ENCODE measurements around the gene ABI3.

ABI3 gene

DNA sequence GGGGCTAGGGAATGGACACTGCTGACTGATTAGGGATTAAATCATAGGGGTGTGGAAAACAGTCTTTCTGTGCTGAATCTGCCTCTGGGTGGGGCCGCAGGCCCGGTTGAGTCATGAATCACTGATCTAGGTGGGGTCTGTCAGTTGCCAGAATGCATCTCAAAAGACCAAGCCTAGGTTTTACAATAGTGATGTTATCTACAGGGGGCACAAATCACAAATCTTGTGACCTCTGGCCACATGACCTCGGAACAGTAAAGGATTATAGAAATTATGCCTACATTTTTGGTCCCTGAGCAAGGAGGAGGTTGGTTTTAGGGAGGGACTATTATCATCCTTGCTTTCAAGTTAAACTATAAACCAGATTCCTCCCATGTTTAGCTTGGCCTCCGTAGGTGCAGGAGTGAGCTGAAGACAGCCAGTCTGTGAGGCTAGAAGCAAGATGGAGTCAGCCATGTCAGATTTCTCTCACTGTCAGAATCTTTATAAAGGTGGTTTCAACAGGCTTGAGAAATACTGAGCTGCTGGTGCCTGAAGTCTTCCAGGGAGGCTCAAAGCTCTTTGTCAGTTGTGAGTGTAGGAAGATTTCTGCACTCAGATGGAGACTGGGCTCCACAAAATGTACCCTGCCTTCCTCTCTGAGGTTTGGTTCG is 13.0 kb upstream of the ABI3 start:
- DNase-seq (ENCODE audit: low read depth) = no peak

DNA sequence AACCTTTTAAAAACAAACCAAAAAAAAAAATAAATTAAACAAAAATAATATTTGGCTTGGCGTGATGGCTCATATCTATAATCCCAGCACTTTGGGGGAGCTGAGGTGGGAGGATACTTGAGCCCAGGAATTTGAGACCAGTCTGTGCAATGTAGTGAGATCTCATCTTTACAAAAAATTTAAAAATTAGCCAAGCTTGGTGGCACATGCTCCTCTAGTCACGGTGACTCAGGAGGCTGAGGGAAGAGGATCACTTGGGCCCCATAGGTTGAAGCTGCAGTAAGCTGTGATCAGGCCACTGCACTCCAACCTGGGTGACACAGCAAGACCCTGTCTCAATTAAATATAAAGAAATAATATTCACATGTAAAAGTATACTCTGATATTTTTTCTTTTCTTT is 12.3 kb upstream of the ABI3 start:
- DNase-seq (ENCODE audit: low read depth) = no peak

DNA sequence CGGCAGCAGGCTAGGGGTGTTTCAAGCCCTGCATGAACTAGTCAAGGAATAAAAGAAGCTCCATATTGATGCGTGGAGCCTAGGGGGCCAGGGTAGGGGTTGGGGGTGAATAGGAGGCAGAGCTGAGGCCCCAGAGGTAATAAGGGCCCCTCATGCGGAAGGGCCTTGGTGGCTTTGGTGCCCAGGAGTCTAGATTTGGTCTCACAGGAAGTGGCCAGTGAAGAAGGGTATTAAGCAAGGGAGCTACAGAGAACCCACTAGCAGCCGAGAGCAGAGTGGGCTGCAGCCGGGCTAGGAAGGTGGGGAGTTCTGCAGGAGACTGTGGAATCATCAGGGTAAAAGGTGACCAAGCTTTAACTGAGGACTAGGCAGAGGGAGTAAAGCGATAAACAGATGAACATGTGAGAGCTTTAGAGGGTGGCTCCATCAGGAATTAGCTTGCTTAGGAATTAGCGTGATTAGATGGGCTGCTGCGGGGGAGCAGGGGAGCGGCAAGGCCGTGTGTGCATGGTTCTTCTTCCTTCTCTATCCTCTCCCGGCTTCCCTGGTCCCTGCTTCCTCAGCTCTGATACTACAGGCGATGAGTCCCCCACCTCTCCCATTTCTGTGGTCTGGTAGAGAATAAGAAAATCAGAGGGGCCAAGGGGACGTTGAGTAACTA is 10.0 kb upstream of the ABI3 start:
- no peak for DNase-seq (ENCODE audit: low read depth)

DNA sequence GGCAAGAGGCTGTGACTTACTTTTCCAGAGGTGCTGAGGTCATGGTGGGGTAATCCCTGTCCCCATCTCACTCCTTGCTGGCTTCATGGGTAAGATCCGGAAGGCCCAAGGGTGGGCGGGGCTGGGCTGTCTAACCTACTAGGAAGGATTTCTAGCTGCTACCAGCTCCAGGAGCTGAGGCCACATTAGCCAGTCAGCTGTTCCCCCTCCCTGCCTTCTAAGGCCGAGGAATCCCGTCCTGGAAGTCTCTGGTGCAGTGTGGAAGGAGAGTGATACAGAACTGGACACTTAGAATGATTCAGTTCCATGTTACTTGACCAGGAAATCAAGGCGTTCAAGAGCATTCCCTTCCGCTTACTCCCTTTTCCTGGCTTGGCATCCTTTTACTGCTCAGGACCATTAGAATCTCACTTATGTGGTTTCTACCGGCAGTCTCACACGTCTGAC is 9.0 kb upstream of the ABI3 start:
- no peak for DNase-seq (ENCODE audit: low read depth)

- no peak for DNase-seq (ENCODE audit: low read depth)
Observed at GRCh38 chr17:49203796-49204195, 6.7 kb upstream of the ABI3 start.

DNA sequence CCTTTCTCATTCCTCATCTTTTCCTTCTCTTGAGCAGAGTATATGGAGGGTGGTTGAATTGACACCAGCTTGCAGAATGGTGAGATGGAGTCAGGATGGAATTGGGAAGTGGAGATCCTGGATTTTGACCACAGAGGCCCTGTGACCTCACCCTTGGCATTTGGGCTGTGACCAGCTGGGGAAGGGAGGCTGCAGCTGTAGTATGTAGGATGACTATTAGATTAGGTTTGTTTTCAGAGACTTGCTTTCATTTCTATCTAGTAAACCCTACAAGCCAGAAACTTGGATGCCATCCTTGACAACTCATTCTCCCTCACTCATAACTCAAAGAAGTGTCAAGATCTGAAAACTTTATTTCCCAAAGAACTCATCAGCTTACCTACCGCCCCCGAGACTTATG is 6.0 kb upstream of the ABI3 start:
- no peak for DNase-seq (ENCODE audit: low read depth)

DNA sequence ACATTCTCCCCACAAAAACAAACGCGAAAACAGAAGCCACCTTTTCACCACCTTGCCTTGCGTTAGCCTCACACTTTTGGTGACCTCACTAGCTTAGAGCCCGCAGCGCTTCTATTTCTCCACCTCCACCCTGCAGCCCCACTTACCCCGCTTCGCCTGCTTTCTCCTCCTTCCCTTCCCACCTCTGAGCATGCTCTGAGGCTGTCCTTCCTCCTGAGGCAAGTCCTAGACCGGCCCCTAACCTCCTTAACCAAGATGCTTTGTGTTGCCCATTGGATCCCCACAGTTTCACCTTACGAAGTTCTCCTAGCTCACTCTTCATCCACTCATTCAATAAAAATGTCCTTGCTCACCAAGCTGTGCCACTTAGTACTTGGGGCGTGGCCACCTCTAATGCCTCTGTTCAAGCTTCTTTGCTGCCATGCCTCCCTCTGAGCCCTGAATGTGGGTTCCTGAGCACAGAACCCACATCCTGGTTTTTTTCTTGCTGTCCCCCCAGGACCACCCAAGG is 1.4 kb upstream of the ABI3 start:
- DNase-seq (ENCODE audit: low read depth) = no peak

DNA sequence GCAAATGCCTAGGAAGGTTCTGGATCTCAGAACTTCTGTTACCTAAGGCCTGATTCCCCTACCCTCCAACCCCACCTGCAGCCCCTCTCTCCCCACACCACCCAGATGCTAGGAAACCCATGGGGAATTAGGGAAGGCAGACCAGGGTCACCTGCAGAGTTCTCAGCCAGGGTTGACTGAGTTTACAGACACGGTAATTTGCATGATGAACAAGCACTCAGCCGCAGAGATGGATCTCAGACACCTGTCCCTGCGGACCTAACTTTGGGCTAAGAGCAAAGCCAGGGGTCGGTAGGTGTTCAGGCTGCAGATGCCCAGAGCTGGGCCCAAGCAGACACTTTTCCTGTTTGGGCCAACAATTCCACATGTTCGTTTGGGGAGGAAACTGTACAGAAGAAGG is 2.9 kb downstream of the ABI3 start:
- no peak for DNase-seq (ENCODE audit: low read depth)

DNA sequence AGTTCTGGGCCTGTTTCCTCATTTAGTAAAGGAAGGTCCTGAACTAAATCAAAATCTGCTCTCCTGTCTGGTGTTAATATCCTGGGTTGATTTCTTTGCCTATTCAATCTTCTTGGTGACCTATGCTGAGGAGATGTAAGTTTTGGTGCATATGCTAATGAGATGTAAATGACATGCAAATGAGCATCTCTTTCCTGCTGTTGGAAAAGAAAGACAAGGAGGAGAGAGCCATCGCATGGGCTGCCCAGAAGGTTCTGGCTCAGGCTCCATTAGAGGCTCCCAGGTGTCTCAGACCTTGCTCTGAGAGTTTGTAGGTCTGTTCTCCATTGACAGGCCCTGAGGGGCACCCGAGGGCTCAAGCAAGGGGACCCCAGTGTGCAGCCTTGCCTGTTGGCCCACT is 3.3 kb downstream of the ABI3 start:
- no peak for DNase-seq (ENCODE audit: low read depth)

DNA sequence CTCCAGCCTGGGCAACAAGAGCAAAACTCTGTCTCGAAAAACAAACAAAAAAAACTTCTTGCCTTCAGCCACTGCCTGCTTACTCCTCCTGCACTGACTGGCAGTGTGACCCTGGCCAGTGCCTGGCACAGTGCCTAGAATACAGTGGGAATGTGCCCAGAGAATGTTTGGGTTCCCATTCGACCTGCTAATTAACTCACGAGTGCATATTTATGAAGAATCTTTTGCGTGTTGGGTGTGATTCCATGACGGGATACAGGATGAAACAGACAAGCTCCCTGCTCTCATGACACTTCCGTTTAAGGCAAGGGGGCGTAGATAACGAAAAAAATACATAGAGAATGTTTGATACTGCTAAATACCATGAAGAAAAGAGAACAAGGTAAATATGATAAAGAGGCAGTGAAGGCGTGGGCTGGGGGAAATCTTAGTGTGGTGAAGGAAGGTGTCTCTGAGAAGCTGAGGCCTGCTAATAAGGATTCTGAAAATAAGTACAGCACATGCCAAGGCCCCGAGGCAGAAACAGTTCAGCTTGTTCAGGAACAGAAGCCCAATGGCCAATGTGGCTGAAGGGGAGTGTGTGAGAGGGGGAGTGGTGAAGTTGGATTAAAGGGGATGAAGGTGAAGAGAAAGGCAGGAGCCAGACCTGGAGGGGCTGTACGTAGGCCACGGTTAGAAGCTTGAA is 4.3 kb downstream of the ABI3 start:
- DNase-seq (ENCODE audit: low read depth) = no peak

DNA sequence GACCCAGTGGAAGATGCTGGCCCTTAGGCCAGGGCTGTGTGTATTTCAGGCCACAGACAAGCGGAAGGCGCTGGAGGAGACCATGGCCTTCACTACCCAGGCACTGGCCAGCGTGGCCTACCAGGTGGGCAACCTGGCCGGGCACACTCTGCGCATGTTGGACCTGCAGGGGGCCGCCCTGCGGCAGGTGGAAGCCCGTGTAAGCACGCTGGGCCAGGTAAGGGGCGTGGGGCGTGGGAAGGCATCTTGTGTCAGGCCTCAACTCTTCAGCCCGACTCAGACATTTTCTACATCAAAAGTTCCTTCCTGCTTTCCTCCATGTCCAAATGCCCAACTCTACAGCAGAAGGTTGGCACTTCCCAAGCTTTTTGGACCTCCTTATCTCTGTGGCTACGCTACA is 6.0 kb downstream of the ABI3 start:
- DNase-seq (ENCODE audit: low read depth) = no peak

DNA sequence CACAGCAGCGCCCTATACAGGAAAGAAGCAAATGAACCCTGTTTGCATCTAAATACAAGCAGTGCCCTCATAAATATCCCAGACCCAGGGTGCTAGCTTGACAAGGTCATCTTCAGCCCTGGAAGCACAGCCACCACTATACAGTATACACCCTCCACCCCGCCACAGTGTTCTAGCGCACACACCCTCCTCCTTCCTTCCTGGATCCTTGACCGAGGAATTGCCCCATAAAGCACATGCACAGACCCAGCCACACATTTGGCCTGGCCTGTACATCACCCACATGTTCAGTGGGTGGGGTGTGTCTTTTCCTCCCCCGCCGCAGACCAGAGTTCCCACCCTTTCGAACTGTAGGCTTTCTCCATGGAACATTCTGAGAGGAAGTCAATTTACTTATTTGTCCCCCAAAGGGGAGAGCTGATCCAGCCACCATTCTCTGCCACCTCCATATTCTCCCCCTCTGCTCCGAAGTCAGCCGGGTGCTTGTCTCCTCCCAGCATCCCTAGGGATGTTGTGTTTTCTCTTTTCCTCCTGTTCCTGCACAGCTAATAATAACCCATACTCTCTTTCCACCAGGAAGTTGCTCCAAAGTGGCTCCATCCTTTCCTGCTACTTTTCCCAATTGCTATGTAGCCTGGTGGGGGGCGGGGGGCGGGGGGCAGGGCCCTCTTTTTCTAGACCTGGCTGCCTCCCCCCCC is 6.6 kb downstream of the ABI3 start:
- no peak for DNase-seq (ENCODE audit: low read depth)

- DNase-seq (ENCODE audit: low read depth) = no peak
Observed at GRCh38 chr17:49217651-49218413, 7.3 kb downstream of the ABI3 start.

- no peak for DNase-seq (ENCODE audit: low read depth)
Observed at GRCh38 chr17:49218941-49219913, 8.7 kb downstream of the ABI3 start.

DNA sequence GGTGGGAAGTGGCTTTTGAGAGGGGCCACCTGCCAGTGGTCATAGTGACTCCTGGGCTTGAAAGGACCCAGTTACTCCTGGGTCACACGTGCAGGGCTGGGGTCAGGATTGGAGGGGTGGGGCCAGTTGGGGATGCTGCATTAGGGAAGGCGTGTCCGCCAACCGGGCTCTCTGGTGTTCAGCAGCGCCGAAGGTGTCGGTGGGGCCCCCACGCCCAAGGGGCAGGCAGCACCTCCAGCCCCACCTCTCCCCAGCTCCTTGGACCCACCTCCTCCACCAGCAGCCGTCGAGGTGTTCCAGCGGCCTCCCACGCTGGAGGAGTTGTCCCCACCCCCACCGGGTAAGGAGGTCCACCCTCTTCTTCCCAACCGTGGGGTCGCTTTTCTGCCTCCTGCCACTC is 9.5 kb downstream of the ABI3 start:
- no peak for DNase-seq (ENCODE audit: low read depth)

GRCh38 chr17:49223168-49223516 is 12.6 kb downstream of the ABI3 start:
- no peak for DNase-seq (ENCODE audit: low read depth)

GRCh38 chr17:49223517-49224197 is 13.2 kb downstream of the ABI3 start:
- no peak for DNase-seq (ENCODE audit: low read depth)

- DNase-seq (ENCODE audit: low read depth) = no peak
Observed at GRCh38 chr17:49224198-49224996, 13.9 kb downstream of the ABI3 start.

DNA sequence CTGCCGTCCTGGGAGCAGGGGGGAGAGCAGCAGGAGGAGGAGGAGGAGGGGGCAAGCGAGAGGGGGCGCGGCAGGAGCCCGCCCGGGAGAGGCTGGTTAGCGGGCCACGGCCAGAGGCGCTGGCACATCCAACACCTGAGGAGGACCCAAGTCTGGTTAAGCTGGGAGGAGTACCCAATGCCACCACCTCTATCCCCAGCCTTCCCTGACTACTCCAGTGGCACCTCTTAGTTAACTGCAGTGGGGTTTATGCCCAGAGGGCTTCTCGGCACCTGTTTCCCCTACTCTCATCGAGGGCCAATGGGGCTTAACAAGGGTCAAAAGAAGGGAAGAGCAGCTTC is 14.5 kb downstream of the ABI3 start:
- DNase-seq (ENCODE audit: low read depth) = no peak

Data from fibroblast of gingiva (primary cell).